Trophoblast cell (in vitro differentiated cells and primary cell): ENCODE data around the gene EHD2.

ENCODE experiments used
- DNase-seq, 2 donors: peaks; one replicate each; pipeline ENCODE4 v3.0.0-alpha.2; 2016
- H2AFZ ChIP-seq: 2 replicates; pipeline ENCODE4 v1.6.1; 2013; ENCODE audit warnings: low read length, moderate library complexity, mild to moderate bottlenecking; ENCODE audit not compliant: insufficient read depth, poor library complexity
- H2AK5ac ChIP-seq: 2 replicates; pipeline ENCODE4 v1.6.1; 2013; ENCODE audit warnings: mild to moderate bottlenecking, low read length
- H2BK120ac ChIP-seq: 2 replicates; pipeline ENCODE4 v1.6.1; 2013; ENCODE audit warnings: low read length, mild to moderate bottlenecking, moderate library complexity; ENCODE audit not compliant: insufficient read depth, poor library complexity
- H2BK12ac ChIP-seq: 2 replicates; pipeline ENCODE4 v1.6.1; 2013; ENCODE audit warnings: mild to moderate bottlenecking, low read length, moderate library complexity
- H2BK5ac ChIP-seq: 2 replicates; pipeline ENCODE4 v1.6.1; 2013; ENCODE audit warnings: low read length, low read depth, moderate library complexity, mild to moderate bottlenecking; ENCODE audit not compliant: poor library complexity
- H3K14ac ChIP-seq: 2 replicates; pipeline ENCODE4 v1.6.1; 2013; ENCODE audit warnings: mild to moderate bottlenecking, low read length
- H3K18ac ChIP-seq: 2 replicates; pipeline ENCODE4 v1.6.1; 2013; ENCODE audit warnings: mild to moderate bottlenecking, low read length
- H3K23ac ChIP-seq: 2 replicates; pipeline ENCODE4 v1.6.1; 2013; ENCODE audit warnings: low read length
- H3K27ac ChIP-seq: 2 replicates; pipeline ENCODE4 v1.5.1; 2013; ENCODE audit warnings: low read depth, mild to moderate bottlenecking, inconsistent platforms, low read length, moderate library complexity
- H3K27me3 ChIP-seq: 2 replicates; pipeline ENCODE4 v1.6.1; 2013; ENCODE audit warnings: inconsistent platforms, mild to moderate bottlenecking, low read length, moderate library complexity; ENCODE audit not compliant: insufficient read depth
- H3K36me3 ChIP-seq, 2 experiments: 1 replicate in 1 of 2; 2 replicates in 1 of 2; pipeline ENCODE4 v1.6.1; 2013; ENCODE audit warnings: low read length in 2 of 2, mild to moderate bottlenecking in 2 of 2, moderate library complexity in 1 of 2; ENCODE audit not compliant: insufficient read depth in 2 of 2, control insufficient read depth in 1 of 2
- H3K4ac ChIP-seq: 2 replicates; pipeline ENCODE4 v1.6.1; 2013; ENCODE audit warnings: low read depth, mild to moderate bottlenecking, low read length, moderate library complexity
- H3K4me1 ChIP-seq, 2 experiments: 1 replicate in 1 of 2; 2 replicates in 1 of 2; pipeline ENCODE4 v1.6.1; 2013; ENCODE audit warnings: low read length in 2 of 2, mild to moderate bottlenecking in 2 of 2, moderate library complexity in 1 of 2; ENCODE audit not compliant: insufficient read depth in 2 of 2, control insufficient read depth in 1 of 2
- H3K4me2 ChIP-seq: 2 replicates; pipeline ENCODE4 v1.6.1; 2013; ENCODE audit warnings: inconsistent platforms, mild to moderate bottlenecking, low read length, moderate library complexity
- H3K4me3 ChIP-seq: 2 replicates; pipeline ENCODE4 v1.5.1; 2013; ENCODE audit warnings: mild to moderate bottlenecking, low read depth, low read length, inconsistent platforms
- H3K79me1 ChIP-seq: one replicate; pipeline ENCODE4 v1.6.1; 2013; ENCODE audit warnings: low read length
- H3K79me2 ChIP-seq: 2 replicates; pipeline ENCODE4 v1.6.1; 2013; ENCODE audit warnings: low read length, mild to moderate bottlenecking; ENCODE audit not compliant: control insufficient read depth, insufficient read depth, poor library complexity
- H3K9ac ChIP-seq: 2 replicates; pipeline ENCODE4 v1.6.1; 2013; ENCODE audit warnings: mild to moderate bottlenecking, low read length
- H3K9me3 ChIP-seq: 2 replicates; pipeline ENCODE4 v1.6.1; 2013; ENCODE audit warnings: low read depth, mild to moderate bottlenecking, control low read depth, inconsistent platforms, low read length; ENCODE audit not compliant: insufficient read depth
- H4K12ac ChIP-seq: 2 replicates; pipeline ENCODE4 v1.6.1; 2013; ENCODE audit warnings: low read depth, mild to moderate bottlenecking, low read length, moderate library complexity
- H4K8ac ChIP-seq: 2 replicates; pipeline ENCODE4 v1.6.1; 2013; ENCODE audit warnings: low read depth, mild to moderate bottlenecking, low read length, moderate library complexity
- H4K91ac ChIP-seq: one replicate; pipeline ENCODE4 v1.6.1; 2013; ENCODE audit warnings: low read depth, mild to moderate bottlenecking, low read length, moderate library complexity
- WGBS: extraction: QIAGEN DNeasy Blood & Tissue Kit; methylation state at CpG from one replicate; pipeline ENCODE4 v1.1.7; 2013; ENCODE audit warnings: missing lambda C conversion rate; ENCODE audit not compliant: insufficient read length, insufficient coverage; ENCODE audit errors: extremely low coverage; 5-methylcytosine and 5-hydroxymethylcytosine counted together

Gene EHD2

DNA sequence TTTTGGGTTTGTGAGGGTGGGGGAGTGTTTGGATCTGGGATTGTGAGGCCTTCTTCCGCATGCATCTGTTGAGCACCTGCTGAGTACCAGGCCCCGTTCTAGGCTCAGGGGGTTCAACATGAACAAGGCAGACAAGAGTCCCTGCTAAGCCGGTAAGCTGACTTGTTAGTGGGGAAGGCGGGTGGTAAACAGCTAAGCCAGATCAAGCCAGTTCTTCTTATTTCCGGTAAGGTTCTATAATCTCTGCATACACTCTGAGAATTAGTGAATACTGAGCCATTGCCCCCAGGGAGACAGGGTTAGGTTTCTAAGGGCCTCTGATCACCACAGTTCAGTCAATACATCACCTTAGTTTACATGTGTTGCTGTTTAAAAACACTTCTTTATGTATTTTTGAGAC is 9.9 kb upstream of the EHD2 start:
- Histone ChIP-seq H2BK5ac (no peak overlapping the region), H4K8ac (no peak overlapping the region), H3K27me3 (no peaks in the 10 kb centered on the region), H3K27ac (no peak overlapping the region), H3K14ac (no peak overlapping the region), H3K9ac (no peak overlapping the region), H2AK5ac (no peak overlapping the region), H3K18ac (no peak overlapping the region), H3K79me1 (no peaks in the 10 kb centered on the region), H2BK12ac (no peak overlapping the region), H2BK120ac (no peak overlapping the region), H4K91ac (no peak overlapping the region), H3K4me2 (no peak overlapping the region), H3K23ac (no peak overlapping the region), H2AFZ (no peak overlapping the region), H3K36me3 (peaks cover 49 to 50% of the 10 kb centered on the region in 2 experiments), H3K9me3 (no peaks in the 10 kb centered on the region), H4K12ac (no peak overlapping the region), H3K79me2 (no peaks in the 10 kb centered on the region), H3K4ac (no peak overlapping the region), H3K4me3 (no peak overlapping the region), H3K4me1 (no peaks in the 10 kb centered on the region)
- DNase-seq: no peak
- WGBS: no CpG with 5 or more reads among the region's 5 CpGs

DNA sequence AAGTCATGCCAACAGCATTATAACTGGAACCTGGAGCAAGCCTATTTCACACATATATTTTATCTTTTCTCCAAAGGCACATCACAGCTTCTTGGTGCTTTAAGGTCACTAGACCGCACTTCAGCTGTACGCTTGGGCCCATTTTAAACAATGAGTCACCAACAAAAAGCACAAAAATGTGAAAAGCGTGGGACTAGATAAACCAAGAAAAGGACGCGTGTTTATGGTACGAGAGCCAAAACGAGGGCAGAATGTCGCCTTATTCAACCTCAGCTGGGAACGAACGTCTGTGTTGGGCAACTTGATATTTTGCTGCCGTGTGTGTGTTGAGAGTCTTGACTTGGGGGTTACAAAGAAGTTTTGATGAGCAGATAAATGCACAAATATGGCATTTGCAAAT is 9.2 kb upstream of the EHD2 start:
- Histone ChIP-seq H3K9ac (no peak overlapping the region), H3K23ac (no peak overlapping the region), H3K4me2 (no peak overlapping the region), H2BK5ac (no peak overlapping the region), H3K36me3 (peaks cover 42 to 43% of the 10 kb centered on the region in 2 experiments), H4K91ac (no peak overlapping the region), H2BK12ac (no peak overlapping the region), H3K18ac (no peak overlapping the region), H2AFZ (no peak overlapping the region), H3K79me1 (no peaks in the 10 kb centered on the region), H3K27me3 (no peaks in the 10 kb centered on the region), H2BK120ac (no peak overlapping the region), H3K9me3 (no peaks in the 10 kb centered on the region), H3K14ac (no peak overlapping the region), H2AK5ac (no peak overlapping the region), H3K79me2 (no peaks in the 10 kb centered on the region), H3K27ac (no peak overlapping the region), H3K4me3 (no peak overlapping the region), H3K4ac (no peak overlapping the region), H3K4me1 (no peaks in the 10 kb centered on the region), H4K8ac (no peak overlapping the region), H4K12ac (no peak overlapping the region)
- WGBS: no CpG with 5 or more reads among the region's 11 CpGs
- DNase-seq: peak; percentile 18 to 66

DNA sequence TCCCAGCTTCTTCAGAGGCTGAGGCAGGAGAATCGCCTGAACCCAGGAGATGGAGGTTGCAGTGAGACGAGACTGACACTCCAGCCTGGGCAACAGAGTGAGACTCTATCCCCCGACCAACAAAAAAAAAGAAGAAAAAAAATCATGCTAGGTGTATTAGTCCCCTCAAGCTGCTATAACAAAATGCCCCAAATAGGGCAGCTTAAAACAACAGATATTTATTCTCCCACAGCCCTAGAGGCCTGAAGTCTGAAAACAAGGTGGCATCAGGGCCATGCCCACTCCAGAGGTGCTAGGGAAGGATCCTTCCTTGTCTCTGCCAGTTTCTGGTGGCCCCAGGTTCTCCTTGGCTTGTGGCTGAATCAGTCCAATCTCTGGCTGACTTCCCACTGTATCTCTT is 8.6 kb upstream of the EHD2 start:
- no peak overlapping the region for H3K9ac ChIP-seq
- no peak overlapping the region for H4K12ac ChIP-seq
- H3K36me3 ChIP-seq: peaks cover 35 to 36% of the 10 kb centered on the region in 2 experiments
- no peak overlapping the region for H4K91ac ChIP-seq
- H3K4ac ChIP-seq: no peak overlapping the region
- H2AFZ ChIP-seq: no peak overlapping the region
- no peak overlapping the region for H3K14ac ChIP-seq
- no peak overlapping the region for H2BK5ac ChIP-seq
- H3K4me2 ChIP-seq: no peak overlapping the region
- no peak overlapping the region for H2BK120ac ChIP-seq
- H4K8ac ChIP-seq: no peak overlapping the region
- no peaks in the 10 kb centered on the region for H3K79me2 ChIP-seq
- no peaks in the 10 kb centered on the region for H3K79me1 ChIP-seq
- no peaks in the 10 kb centered on the region for H3K9me3 ChIP-seq
- no peak overlapping the region for H3K4me3 ChIP-seq
- no peak overlapping the region for H2BK12ac ChIP-seq
- no peak overlapping the region for H2AK5ac ChIP-seq
- no peaks in the 10 kb centered on the region for H3K27me3 ChIP-seq
- no CpG with 5 or more reads among the region's 3 CpGs for WGBS
- no peak for DNase-seq
- H3K27ac ChIP-seq: no peak overlapping the region
- no peak overlapping the region for H3K18ac ChIP-seq
- no peaks in the 10 kb centered on the region for H3K4me1 ChIP-seq
- no peak overlapping the region for H3K23ac ChIP-seq

DNA sequence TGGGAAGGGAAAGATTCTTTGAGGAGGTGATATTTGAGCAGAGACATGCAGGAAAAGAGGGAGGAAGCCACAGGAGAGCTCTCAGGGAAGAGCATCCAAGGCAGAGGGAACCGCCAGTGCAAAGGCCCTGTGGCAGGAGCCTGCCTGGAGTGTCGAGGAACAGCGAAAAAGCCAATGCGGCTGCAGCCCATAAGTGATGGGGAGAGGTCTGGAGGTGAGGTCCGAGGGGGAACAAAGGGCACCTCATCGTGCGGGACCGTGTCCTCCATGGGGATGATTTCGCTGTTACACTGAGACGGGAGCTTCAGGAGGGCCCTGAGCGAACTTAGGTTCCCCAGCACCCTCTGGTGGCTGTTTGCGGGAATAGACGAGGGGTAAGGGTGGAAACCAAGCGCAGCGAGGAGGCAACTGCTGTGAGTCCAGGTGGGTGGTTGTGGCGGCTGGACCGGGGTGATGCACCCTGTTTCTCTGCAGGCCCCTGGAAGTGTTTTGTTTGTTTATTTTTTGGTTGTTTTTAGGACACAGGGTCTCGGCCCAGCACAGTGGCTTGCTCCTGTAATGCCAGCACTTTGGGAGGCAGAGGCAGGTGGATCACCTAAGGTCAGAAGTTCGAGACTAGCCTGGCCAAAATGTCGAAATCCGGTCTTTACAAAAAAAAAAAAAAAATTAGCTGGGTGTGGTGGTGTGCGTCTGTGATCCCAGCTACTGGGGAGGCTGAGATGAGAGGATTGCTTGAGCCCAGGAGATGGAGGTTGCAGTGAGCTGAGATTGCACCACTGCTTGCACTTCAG is 5.9 kb upstream of the EHD2 start:
- H3K14ac ChIP-seq: no peak overlapping the region
- H2AK5ac ChIP-seq: no peak overlapping the region
- H3K27ac ChIP-seq: no peak overlapping the region
- H3K27me3 ChIP-seq: no peaks in the 10 kb centered on the region
- no peak overlapping the region for H2BK12ac ChIP-seq
- no peaks in the 10 kb centered on the region for H3K4me1 ChIP-seq
- no peak overlapping the region for H3K4me3 ChIP-seq
- H3K79me1 ChIP-seq: no peaks in the 10 kb centered on the region
- H3K9me3 ChIP-seq: no peaks in the 10 kb centered on the region
- DNase-seq: peak; percentile 76 to 94
- H3K23ac ChIP-seq: no peak overlapping the region
- no peak overlapping the region for H2BK120ac ChIP-seq
- no peak overlapping the region for H2AFZ ChIP-seq
- H3K18ac ChIP-seq: no peak overlapping the region
- no peak overlapping the region for H2BK5ac ChIP-seq
- no CpG with 5 or more reads among the region's 22 CpGs for WGBS
- no peaks in the 10 kb centered on the region for H3K79me2 ChIP-seq
- peaks cover 12% of the 10 kb centered on the region in 2 experiments for H3K36me3 ChIP-seq
- no peak overlapping the region for H3K4me2 ChIP-seq
- no peak overlapping the region for H3K4ac ChIP-seq
- H4K12ac ChIP-seq: no peak overlapping the region
- H4K8ac ChIP-seq: no peak overlapping the region
- H4K91ac ChIP-seq: no peak overlapping the region
- H3K9ac ChIP-seq: no peak overlapping the region
